Endometrial microvascular endothelial cells (primary cell): ENCODE measurements around the gene MT2A. TPM values are rescaled to one million over a fixed set of nuclear protein-coding genes. Genes with fewer than 3 reads are reported as not detected.

Experiments used
- in situ Hi-C: cut with HindIII; loops from 2 replicates; pipeline ENCODE4 v1.10.0; 2017; ENCODE audit warnings: low sequenced_read_pairs, low pct_unique_long_range_greater_than_20kb; ENCODE audit errors: inconsistent ontology term
- total RNA-seq: library from RNA; depleted of rRNA; stranded (reverse); fragments of >200 nt; gene quantifications from one replicate; pipeline ENCODE4 v1.2.3, GENCODE V29; 2015; ENCODE audit errors: inconsistent ontology term

Gene MT2A
- total RNA-seq, 1 donor from 2014 or later: 1,097 TPM

DNA sequence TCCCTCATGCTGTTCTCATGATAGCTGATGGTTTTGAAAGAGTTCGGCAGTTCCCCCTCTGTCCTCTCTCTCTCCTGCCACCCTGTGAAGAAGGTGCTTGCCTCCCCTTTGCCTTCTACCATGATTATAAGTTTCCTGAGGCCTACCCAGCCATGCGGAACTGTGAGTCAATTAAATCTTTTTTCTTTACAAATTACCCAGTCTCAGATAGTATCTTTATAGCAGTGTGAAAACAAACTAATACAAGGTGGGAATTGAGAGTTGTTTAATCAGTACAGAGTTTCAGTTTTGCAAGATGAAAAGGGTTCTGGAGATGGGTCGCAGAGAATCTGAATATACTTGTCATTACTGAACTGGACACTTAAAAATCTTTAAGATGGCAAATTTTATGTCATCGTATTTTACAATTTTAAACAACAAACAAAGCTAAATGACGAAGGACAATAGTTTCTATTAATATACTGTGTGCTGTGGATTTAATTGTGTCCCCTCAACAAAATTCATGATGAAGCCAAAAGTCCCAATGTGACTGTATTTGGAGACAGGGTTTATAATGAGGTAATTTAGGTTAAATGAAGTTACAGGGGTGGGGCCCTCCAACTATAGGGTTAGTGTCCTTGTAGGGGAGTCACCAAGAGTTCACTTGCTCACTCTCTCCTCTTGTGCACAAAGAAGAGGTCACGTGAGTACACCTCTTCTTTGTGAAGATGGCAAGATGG is 14.7 kb upstream of the MT2A start:
- in situ Hi-C loops: no loop called here

- in situ Hi-C loops: no loop called here
These were observed 14.1 kb upstream of the MT2A start for GRCh38 chr16:56594292-56594619.

DNA sequence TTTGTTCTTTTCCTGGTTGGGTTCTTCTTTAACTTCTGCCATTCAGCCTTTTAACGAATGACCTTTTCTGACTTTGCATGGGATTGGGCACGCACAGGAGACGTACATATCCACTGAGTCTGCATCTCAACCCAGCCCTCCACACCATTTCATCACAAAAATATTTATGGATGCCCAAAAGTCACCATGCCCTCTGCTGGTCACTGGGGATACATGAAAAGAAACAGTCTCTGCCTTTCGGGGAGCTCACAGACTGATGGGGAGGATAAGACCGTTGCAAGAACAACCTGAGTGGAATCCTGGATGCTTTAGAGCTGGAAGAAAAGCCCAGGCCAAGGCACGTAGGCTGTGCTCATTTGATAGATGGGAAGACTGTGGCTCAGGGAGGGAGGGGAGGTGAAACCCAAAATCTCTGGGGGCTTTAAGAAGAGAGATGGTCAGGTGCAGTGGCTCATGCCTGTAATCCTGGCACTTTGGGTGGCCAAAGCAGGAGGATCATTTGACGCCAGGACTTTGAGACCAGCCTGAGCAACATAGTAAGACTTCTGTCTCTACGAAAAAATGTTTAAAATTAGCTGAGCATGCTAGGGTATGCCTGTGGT is 7.9 kb upstream of the MT2A start:
- in situ Hi-C loops: no loop called here

GRCh38 chr16:56601325-56601724 is 7.1 kb upstream of the MT2A start:
- in situ Hi-C loops: no loop called here

DNA sequence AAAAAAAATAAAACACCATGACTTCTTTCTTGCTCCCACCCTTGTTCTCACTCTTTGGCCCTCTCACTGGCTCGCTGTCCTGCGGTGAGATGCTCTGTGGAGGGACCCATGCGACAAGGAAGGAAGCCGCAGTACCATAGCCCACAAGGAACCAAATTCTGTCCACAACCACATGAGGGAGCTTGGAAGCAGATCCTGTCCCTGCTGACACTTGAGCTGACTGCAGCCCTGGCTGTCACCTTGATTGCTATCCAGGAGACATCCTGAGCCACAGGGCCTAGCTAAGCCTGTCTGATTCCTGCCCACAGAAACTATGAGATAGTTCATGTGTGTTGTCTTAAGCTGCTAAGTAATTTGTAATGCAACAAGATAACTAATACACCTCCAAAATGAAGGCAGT is 4.8 kb upstream of the MT2A start:
- in situ Hi-C loops: no loop called here

DNA sequence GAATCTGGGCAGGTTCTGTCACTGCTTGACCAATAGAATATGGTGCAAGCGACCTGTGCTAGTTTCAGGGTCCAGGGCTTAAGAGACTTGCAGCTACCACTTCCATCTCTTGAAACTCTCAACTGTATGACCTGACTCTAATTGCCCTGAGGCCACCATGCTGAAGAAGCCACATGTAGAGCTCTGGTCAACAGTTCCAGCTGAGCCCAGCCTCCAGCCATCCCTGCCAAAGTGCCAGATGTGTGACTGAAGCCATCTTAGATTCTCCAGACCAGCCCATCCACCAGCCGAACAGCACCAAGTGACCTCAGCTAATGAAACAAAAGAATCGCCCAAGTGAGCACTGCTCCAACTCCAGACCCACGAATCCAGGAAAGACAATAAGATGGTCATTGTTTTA is 3.4 kb upstream of the MT2A start:
- in situ Hi-C loops: no loop called here

DNA sequence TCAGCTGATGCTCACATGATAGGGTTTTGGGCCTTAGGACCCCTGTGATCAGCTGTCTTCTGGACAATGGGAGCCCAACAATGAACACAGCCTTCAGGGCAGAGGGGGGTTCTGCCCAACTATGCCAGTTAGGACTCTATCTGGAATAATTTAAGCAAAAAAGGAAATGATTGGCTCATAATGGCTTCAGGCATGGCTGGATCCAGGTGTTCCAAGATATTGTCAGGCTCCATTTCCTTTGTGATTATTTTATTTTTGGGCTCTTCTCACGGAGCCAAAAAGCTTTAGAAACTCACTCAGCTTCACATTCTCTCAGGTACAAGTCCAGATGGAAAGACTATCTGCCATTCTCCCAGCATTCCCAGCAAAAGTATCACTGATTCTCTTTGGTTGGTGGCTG is 2.9 kb upstream of the MT2A start:
- in situ Hi-C loops: no loop called here

GRCh38 chr16:56606071-56606475 is 2.3 kb upstream of the MT2A start:
- in situ Hi-C loops: no loop called here

- in situ Hi-C loops: no loop called here
These were observed 1.8 kb upstream of the MT2A start for GRCh38 chr16:56606476-56607108.

DNA sequence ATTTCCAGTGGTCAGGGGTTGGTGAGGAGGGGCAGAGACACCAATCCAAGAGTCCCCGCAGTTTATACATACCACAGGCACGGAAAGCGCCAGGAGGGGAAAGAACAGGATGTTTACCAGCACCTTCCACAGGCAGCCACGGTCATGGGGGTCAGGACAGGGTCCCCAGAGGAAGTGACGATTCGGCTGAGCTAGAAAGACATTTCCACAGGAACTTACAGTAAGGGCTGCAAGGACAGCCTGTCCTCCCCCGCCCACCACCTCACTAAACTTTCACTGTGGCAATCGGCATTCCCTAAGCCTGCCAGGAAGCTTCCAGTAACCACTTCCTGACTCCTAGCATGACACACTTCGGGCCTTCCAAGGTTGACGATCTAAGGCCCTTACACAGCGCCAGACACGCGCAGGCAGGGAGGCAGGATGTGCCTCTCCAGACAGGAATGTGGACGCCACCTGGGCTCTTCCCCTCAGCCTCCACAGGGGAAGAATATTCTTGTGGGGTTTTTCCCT is 1.2 kb upstream of the MT2A start:
- in situ Hi-C loops: no loop called here

DNA sequence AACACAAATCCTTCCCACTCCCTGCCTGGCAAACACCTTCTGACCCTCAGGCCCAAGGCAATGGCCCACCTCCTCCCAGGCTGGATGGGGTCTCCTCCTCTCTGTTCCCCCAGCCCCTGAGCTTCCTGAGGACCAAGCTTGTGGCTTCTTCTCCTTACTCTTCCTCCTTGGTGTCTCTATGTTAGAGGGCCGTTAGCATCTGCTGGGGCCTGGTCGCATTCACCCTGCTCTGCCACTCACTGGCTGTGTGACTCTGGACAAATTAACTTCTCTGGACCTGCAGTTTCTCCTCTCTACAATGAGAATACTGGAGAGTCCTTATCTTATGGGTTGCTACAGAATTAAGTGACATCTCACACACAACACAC is 725 bp upstream of the MT2A start:
- in situ Hi-C loops: no loop called here

DNA sequence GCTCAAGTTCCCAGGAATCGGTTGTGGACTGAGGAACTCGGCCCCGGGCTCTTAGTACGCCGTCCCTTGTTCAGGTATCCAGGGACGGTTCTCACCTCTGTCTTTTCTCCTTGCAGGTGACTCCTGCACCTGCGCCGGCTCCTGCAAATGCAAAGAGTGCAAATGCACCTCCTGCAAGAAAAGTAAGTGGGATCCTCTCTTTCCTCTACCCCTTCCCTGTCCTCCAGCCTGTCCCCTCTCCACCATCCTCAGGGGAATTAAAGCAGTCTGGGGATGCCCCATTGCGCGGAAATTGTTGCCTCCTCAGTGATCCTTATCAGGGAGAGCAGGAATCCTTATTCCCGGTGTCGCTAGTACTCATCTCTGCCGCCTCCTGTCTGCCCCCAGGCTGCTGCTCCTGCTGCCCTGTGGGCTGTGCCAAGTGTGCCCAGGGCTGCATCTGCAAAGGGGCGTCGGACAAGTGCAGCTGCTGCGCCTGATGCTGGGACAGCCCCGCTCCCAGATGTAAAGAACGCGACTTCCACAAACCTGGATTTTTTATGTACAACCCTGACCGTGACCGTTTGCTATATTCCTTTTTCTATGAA is 585 bp downstream of the MT2A start:
- in situ Hi-C loops: no loop called here

- in situ Hi-C loops: no loop called here
These were observed 1.1 kb downstream of the MT2A start for GRCh38 chr16:56609463-56609921.

DNA sequence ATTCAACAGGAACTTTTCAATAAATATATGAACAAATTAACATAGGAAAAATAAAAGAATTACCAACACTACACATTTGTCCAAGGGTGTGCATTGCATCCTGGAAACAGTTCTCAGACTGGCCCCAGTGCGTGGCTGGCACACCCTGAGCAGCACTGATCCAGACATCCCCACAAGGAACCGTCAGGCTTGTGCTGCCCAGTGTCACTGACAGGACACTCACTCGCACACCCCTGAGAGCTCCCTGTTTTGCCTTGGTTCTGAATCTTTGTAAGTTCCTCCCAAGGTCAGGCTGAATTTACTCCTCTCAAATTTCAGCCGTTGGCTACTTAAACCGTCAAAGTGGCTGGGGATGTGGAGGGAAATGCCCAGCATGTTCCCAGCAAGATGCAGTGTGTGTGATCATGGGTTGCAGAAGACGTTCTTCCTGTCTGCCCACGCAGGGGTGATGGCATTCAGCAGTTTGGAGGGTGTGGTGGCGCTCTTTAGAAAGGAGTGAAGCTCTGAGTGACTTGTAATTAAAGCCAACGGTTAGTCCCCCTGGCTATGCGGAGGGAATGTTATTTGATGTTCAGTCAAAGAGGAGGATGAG is 1.7 kb downstream of the MT2A start:
- in situ Hi-C loops: no loop called here

DNA sequence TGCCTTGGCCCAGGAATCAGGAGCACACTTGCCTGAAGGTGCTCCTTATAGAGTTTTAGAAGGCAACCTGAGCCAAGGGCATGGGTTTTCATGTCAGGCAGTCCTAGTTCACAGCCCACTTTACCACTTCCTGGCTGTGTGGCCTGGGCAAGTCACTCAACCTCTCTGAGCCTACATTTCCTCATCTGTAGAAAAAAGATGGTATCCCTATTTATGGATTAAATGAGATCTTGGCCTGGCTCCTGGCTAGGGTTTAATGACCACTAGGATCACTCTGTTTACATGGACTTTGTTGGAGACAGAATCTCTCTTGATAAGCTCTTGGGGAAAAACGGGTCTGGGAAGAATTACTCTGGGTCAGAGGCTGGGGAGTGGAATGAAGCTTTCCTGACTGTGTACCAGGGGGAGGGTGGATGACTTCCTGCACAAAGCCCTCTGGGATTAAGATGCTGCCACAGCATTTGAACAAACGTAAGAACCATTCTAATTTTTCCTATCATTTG is 2.3 kb downstream of the MT2A start:
- in situ Hi-C loops: no loop called here

GRCh38 chr16:56611281-56611833 is 3.0 kb downstream of the MT2A start:
- in situ Hi-C loops: no loop called here

GRCh38 chr16:56613706-56614105 is 5.3 kb downstream of the MT2A start:
- in situ Hi-C loops: no loop called here

GRCh38 chr16:56614549-56614991 is 6.2 kb downstream of the MT2A start:
- in situ Hi-C loops: no loop called here

GRCh38 chr16:56615353-56615752 is 7.0 kb downstream of the MT2A start:
- in situ Hi-C loops: no loop called here
